GM10847 (cell line): ENCODE measurements around the gene IMPDH1.

ENCODE experiments used
- POLR2A ChIP-seq: IDR thresholded peaks from 2 replicates; pipeline ENCODE4 v1.6.1; 2011; ENCODE audit not compliant: insufficient read length; ENCODE audit errors: extremely low read depth

IMPDH1 gene

DNA sequence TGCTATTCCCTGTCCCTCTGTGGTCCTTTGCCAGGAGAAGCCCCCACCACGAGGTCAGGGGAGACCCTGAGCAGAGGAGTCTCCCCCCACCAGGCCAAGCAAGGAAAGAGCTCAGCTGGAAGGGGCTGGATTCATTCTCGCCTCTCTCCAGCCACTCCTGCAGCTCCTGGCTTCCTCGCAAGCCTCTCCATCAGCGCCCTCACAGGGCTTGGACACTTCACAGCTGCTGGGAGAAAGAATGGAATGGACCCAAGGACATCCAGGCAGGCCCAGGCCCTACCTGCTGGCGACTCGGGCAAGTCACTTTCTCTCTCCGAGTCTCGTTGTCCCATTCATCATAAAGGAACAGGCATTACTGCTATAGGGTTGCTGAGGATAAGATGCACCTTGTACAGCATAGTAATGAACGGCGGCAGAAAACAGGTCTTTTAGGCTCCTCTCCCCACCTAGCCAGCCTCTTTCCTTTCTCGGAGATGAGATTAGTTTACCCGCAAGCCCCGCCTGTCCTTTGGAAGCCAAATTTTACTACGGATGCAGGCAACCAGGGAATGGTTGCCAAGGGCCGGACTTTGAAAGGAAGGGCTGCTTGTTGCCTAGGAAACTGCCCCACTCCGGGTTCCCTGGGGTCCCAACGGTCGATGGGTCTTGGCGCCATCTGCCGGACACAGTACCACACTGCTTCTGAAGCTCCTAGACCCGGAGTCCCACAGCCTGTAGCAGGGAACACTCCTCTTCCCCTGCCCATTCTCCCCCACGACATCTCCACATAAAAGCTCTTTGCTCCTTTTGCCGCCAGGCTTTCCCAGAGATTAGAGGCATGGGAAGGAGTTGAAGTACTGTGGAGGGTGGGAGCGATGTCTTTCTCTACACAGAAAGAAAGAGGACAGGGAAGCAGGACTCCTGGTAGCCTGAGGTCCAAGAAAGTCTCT lies 22.3 kb downstream of the IMPDH1 start:
- no peak for TF ChIP-seq POLR2A

DNA sequence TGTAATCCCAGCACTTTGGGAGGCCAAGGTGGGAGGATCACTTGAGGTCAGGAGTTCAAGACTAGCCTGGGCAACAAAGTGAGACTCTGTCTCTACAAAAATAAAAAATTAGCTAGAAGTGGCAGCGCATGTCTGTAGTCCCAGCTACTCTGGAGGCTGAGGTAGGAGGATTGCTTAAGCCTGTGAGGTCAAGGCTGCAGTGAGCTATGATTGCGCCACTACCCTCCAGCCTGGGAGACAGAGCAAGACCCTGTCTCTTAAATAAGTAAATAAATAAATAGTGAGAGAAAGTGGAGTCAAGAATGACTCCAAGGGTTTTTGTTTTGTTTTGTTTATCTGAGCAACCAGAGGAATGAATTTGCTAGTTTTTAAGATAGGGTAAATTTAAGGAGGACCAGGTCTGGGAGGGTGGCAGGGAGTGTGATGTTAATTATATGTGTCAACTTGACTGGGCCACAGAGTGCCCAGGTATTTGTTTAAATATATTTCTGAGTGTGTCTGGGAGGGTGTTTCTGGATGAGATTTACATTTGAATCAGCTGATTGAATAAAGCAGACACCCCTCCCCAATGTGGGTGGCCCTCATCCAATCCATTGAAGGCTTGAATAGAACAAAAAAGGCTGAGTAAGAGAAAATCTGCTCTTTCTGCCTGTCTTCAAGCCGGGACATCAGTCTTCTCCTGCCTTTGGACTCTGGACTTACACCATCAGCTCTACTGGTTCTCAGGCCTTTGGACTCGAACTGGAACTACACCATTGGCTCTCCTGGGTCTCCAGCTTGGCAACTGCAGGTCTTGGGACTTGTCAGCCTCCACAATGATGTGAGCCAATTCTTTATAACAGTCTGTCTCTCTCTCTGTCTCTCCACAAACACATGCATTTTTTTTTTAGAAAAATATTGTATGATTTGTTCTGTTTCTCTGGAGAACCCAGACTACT lies 23.5 kb downstream of the IMPDH1 start:
- no peak for TF ChIP-seq POLR2A

DNA sequence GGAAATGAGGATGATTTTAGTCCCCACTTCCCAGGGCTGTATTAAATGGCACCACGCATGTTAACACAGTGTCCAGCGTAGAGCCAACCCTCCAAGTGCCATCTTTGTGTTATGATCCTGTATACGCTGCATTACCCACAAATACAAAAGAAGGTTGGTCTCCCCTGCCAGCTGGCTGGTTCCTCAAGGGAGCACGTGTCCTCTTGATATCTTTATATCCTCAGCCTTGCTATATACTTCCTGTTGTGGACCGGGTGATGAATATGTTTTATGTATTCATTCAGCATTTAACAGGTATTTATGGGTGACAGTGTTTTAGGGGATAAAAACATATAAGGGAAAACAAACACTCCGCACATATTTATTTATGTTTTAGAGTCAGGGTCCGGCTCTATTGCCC lies 25.1 kb downstream of the IMPDH1 start:
- TF ChIP-seq POLR2A = no peak

DNA sequence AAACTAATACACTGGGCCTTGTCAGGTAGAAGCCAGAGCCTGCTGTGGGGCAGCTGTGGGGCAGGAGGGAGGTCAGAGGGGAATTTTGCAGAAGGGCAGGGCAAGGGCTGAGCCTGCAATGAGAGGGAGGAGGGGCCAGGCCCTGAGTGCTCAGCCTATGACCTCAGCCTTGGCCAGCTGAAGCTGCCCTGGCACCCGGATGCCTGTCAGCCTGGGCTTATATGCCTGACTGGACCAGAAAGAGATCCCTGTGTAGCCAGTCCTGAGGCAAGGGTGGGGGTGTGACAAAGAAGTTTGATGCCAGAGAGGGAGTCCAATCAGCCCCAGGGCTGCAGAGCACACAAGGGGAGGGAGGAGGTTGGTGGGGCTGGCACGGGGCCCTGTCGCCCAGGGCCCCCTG lies 26.0 kb downstream of the IMPDH1 start:
- TF ChIP-seq POLR2A = no peak

DNA sequence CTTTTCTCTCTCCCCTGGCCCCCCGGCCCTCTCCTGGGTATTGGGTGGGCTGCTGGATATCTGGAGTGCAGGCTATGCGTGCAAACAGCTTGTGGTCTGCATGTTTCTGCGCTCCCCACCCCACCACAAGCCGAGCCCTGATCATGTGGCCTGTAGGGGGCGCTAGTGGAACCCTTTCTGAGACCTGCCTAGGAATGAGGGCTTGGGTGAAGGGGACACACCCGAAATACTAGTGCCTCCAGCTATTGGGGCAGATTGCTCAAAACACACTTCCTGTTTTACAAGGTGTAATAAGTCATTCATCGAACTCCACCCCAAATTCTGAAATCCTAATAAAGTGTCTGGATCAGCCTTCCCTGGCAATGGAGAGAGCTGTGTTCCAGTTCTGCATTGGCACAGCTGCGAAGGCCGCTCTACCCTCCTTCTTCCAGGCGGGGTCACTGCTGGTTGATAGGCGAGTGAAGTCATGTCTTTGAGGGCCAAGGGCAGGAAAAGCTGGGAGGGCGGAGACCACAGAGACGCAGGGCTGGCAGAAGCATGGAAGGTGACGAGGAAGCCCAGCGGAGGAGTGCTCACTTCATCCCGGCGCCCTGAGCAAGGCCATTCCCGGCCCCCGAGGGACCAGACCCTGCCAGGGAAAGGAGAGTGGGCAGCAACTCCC lies 28.5 kb downstream of the IMPDH1 start:
- no peak for TF ChIP-seq POLR2A

DNA sequence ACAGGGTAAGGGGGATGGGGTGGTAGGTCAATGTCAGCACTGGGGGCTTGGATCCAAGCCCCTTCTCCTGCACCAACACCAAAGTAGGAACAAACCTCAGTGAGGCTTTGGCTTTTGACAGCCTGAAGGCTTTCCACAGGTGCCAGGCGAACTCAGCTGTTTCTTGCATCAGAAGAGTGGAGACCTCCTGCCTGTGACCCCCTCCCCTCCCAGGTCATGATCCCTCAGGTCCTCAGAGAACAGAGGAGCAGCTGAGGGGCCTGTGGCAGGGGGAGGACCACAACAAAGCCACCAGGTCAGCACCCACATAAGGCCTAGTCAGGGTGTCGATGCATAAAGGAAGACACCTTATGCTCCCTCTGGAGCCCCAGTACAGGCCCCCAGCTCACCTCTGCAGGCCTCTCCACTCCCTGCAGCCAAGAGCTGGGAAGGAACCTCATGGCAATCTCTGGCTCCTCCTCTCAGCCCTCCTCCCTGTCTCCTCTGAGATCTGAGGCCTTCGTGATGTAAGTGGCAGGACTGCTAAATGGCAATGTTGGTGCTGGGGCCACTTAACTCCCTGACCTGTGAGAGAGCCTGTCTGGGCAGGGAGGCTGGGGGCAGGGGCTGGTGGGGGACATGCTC lies 29.2 kb downstream of the IMPDH1 start:
- no peak for TF ChIP-seq POLR2A

DNA sequence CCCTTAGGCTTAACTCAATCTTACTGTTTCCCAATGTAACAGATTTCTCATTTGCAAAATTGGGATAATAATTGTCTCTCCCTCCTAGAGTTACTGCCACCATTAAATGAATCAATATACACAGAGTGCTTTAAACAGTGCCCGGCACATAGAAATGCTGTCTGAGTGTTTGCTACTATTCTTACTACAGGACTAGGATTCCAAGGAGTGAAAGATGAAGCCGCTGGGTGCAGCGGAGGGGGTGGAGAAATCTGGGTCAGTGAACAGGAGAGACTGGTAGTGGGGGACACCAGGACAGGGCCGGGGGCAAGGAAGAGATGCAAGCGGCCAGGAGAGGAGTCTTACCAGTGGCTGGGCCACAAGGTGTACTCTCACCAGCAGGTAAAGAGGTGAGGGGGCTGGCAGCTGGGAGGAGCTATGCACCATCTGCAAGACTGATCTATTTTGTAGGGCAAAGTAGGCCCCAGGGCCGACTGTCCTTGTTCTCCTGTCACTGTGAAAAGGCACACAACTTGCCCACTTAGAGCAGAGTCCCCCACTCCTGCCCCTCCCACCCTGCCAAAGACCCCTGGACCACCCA lies 29.8 kb downstream of the IMPDH1 start:
- no peak for TF ChIP-seq POLR2A

DNA sequence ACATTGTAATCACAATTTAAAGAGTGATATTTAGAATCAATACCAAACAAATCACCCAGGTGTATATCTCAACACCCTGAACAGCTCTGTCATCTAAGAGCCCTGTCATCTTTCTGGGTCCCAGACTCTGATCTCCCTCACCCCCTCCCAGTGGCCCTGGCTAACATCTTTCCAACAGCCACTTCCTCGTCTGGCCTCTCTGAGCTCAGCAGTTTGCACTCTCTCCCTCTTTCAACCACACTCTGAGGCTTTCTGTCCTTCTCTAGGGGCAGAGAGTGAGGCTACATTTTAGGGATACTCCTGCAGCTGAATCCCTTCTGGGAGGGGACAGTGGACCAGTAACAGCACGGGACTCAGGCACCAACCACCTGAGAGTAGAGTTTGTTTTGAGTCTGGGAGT lies 31.1 kb downstream of the IMPDH1 start:
- TF ChIP-seq POLR2A = no peak

DNA sequence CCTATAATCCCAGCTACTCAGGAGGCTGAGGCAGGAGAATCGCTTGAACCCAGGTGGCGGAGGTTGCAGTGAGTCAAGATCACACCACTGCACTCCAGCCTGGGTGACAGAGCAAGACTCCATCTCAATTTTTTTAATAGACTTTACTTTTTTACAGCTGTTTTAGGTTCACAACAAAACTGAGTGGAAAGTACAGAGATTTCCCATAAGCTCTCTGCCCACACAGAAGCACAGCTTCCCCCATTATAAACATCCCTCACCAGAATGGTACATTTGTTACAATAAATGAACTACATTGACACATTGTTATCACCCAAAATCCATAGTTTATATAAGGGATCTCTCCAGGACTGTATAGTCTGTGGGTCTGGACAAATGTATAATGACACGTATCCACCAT lies 33.7 kb downstream of the IMPDH1 start:
- no peak for TF ChIP-seq POLR2A

DNA sequence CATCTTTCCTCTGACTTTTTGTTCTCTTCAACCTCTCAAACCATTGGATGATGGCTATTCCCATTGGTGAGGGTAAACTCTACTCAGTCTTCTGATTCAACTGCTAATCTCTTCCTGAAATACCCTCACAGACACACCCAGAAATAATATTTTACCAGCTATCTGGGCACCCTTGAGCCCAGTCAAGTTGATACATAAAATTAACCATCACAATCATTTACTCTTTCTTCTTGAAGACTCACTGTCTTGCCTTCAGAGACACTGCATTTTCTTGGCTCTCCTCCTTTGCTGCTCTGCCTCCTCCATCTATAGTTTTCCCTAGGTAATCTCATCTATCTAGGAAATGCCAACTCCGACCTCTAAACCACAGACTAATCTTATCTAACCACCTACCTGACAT lies 35.7 kb downstream of the IMPDH1 start:
- no peak for TF ChIP-seq POLR2A

DNA sequence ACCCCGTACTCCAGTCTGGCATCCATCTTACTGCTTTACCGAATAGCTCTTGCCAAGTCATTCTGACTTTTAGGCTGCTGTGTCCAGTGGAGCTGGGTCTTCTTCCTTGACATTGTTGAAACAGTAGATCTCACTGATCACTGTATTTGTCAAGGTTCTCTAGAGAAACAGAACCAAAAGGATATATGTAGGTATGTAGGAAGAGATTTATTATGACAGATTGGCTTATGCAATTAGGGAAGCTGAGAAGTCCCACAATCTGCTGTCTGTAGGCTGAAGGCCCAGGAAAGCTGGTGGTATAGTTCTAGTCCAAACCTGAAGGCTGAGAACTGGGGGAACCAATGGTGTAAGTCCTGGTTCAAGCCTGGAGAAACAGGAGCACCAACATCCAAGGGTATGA lies 36.2 kb downstream of the IMPDH1 start:
- TF ChIP-seq POLR2A = no peak

DNA sequence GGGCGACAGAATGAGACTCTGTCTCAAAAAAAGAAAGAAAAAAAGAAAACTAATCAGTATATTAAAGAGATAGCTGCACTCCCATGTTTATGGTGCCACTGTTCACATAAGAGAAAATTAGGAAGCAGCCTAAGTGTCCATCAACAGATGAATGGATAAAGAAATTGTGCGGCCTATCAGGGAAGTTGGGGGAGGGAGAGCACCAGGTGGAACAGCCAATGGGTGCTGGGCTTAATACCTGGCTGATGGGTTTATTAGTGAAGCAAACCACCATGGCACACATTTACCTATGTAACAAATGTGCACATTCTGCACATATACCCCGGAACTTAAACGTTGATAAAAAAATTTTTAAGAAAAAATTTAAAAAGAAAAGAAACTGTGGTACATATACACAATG lies 39.3 kb downstream of the IMPDH1 start:
- TF ChIP-seq POLR2A = no peak

DNA sequence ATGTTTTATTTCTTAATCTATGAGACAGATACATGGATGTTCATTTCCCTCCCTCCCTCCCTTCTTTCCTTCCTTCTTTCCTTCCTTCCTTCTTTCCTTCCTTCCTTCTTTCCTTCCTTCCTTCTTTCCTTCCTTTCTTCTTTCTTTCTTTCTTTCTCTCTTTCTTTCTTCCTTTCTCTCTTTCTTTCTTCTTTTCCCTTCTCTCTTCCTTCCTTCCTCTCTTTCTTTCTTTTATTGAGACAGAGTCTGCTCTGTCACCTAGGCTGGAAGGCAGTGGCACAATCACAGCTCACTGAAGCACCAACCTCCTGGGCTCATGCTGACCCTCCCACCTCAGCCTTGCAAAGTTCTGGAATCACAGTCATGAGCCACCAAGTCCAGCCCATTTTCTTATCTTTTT lies 42.8 kb downstream of the IMPDH1 start:
- TF ChIP-seq POLR2A = no peak

DNA sequence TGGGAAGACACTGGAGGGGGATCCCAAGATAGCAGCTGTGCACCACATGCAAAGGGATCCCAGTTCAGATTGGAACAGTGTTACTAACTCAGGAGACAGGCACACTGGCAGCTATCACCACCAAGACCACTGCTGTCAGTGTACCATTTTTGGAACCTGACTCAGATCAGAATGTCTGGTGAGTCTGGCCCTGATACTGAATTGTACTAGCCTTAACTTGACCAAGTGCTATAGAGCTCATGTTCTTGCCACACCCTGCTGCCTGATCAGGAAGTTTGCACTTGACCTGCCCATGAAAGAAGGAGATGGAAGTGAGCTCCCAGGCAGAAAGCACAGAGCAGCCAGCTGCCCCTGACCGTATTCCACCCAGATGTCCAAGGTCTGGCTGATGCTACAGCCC lies 43.5 kb downstream of the IMPDH1 start:
- no peak for TF ChIP-seq POLR2A

DNA sequence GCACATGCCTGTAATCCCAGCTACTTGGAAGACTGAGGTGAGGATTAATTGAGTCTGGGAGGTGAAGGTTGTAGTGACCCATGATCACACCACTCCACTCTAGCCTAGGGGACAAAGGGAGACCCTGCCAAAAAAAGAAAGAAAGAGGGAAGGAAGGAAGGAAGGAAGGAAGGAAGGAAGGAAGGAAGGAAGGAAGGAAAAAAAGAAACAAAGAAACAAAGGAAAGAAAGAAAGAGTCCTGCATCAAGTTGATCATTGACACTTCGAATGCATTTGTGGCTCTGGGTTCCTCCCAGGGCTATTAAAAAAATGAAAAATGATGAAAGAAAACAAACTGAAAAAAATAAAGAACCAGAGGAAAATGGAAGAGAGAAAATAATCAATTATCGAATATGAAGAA lies 44.4 kb downstream of the IMPDH1 start:
- no peak for TF ChIP-seq POLR2A
